Ovary (tissue), 9 donors: ENCODE data around the gene EYA3. TPM values are rescaled to one million over a fixed set of nuclear protein-coding genes. Genes with fewer than 3 reads are reported as not detected.

Experiments
- DNase-seq, 5 donors: peaks; one replicate each; pipeline ENCODE4 v3.0.0-alpha.2; 2019 to 2020
- H3K27ac ChIP-seq, 2 donors: fragments of 200-600 bp; one replicate each; pipeline versions ENCODE4 v1.5.1 to v1.8.0; 2019 to 2022
- H3K27me3 ChIP-seq: fragments of 200-600 bp; one replicate; pipeline ENCODE4 v1.8.0; 2022
- H3K36me3 ChIP-seq: fragments of 200-600 bp; sonication (generic); one replicate; pipeline ENCODE4 v1.5.1; 2019
- H3K4me1 ChIP-seq: one replicate; pipeline ENCODE4 v1.8.1; 2013; ENCODE audit warnings: mild to moderate bottlenecking, moderate library complexity; ENCODE audit not compliant: insufficient read depth
- H3K4me3 ChIP-seq: fragments of 200-600 bp; sonication (generic); one replicate; pipeline ENCODE4 v1.5.1; 2017
- H3K9me3 ChIP-seq, 2 donors: fragments of 200-600 bp in 1 of 2; sonication (generic) in 1 of 2; one replicate each; pipeline versions ENCODE4 v1.5.1 to v1.8.1; 2013 to 2019; ENCODE audit warnings: mild to moderate bottlenecking in 1 of 2, moderate library complexity in 1 of 2
- EP300 ChIP-seq: sonication (generic); formaldehyde crosslinking; IDR thresholded peaks from one replicate; pipeline ENCODE4 v1.6.1; 2017; ENCODE audit warnings: antibody characterized with exemption
- POLR2A ChIP-seq: fragments of 450-650 bp; IDR thresholded peaks from one replicate; pipeline ENCODE4 v1.6.1; 2017; ENCODE audit warnings: antibody characterized with exemption, mild to moderate bottlenecking, moderate library complexity
- WGBS, 3 donors: extraction: QIAGEN DNeasy Blood & Tissue Kit in 1 of 3; methylation state at CpG; one replicate each; pipeline versions ENCODE4 v1.1.5 to v1.1.7; 2013 to 2017; 5-methylcytosine and 5-hydroxymethylcytosine counted together
- intact Hi-C, 4 donors: fragments of 100-400 bp; cut with DNase I; formaldehyde crosslinking; loops; one replicate each; pipeline versions ENCODE4 v1.11.0 to v1.15.1; 2022 to 2023
- polyA plus RNA-seq, 2 donors: library from polyadenylated mRNA; stranded (reverse); fragments of 200-250 nt in 1 of 2; fragments of 350-450 nt in 1 of 2; fragmentation: Illumina TruSeq in 1 of 2; extraction: RNeasy Lipid Tissue Mini Kit (QIAGEN cat#74804) in 1 of 2; gene quantifications; one replicate each; pipeline ENCODE4 v1.2.3, GENCODE V29; 2013 to 2014
- total RNA-seq, 7 donors: library from RNA; depleted of rRNA in 2 of 7; stranded (reverse); fragments of >200 nt in 2 of 7; fragmentation: NEBNext Ultra II Directional in 3 of 7; extraction: Animal tissue kit (Norgen Biotek cat#: 25700) in 3 of 7; gene quantifications; one replicate each; pipeline versions ENCODE4 v1.1.0 to v1.2.4, GENCODE V29; 2016 to 2023
- TF ChIP-seq, protein P1 (sequence below), 3 donors: fragments of 450-650 bp in 2 of 3; fragments of 200-600 bp in 1 of 3; IDR thresholded peaks; one replicate each; pipeline versions ENCODE4 v1.5.1 to v1.8.0; 2016 to 2022; ENCODE audit warnings: antibody characterized with exemption in 3 of 3, mild to moderate bottlenecking in 1 of 3
- donor health status: DM: no; HTN: no; CAD: no; lungs with moderate emphysema.
- donor health status: DM: no; HTN: no; CAD: no.
- donor health status: Bipolar disorder and iron deficiency.
- donor health status: DM: yes; HTN: yes; CAD: no.
- donor health status: DM: no; HTN: no; CAD: no.
- donor health status: DM: yes; HTN: yes; CAD: no.

The EYA3 gene
- total and polyA plus RNA-seq, 9 donors = 5.4 to 25.7 (median 14.6) TPM

DNA sequence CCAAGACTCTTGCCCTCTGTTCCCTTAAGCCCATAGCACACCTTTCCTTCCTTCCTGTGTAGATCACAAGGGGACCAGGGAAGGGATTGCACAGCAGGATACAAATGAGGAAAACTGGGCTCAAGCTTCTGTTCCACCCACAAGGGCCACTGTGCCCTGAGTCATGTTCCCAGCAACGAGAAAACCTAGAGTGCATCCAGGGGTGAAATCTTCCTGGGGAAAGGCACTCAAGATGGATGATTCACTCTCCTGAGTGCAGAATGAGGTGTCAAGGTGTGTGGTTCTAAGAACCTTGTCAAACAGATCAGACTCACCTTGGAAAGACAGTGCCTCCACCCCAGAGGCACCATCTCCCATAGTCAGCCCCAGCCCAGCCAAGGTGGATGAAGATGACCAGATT is 40.7 kb upstream of the EYA3 start:
- H3K9me3 ChIP-seq = no peaks in the 10 kb centered on the region
- TF ChIP-seq, protein P1, sequence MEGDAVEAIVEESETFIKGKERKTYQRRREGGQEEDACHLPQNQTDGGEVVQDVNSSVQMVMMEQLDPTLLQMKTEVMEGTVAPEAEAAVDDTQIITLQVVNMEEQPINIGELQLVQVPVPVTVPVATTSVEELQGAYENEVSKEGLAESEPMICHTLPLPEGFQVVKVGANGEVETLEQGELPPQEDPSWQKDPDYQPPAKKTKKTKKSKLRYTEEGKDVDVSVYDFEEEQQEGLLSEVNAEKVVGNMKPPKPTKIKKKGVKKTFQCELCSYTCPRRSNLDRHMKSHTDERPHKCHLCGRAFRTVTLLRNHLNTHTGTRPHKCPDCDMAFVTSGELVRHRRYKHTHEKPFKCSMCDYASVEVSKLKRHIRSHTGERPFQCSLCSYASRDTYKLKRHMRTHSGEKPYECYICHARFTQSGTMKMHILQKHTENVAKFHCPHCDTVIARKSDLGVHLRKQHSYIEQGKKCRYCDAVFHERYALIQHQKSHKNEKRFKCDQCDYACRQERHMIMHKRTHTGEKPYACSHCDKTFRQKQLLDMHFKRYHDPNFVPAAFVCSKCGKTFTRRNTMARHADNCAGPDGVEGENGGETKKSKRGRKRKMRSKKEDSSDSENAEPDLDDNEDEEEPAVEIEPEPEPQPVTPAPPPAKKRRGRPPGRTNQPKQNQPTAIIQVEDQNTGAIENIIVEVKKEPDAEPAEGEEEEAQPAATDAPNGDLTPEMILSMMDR (IDR thresholded peaks at IDR 0.05) = no peak
- no peak for TF ChIP-seq POLR2A
- no peak for TF ChIP-seq EP300
- DNase-seq = no peak
- H3K27me3 ChIP-seq = no peaks in the 10 kb centered on the region
- intact Hi-C loops = no loop called here
- WGBS, 3 donors = 43 to 60% (median 47%) methylated on average over 1 of the region's 1 CpG
- no peak overlapping the region for H3K4me3 ChIP-seq
- no peaks in the 10 kb centered on the region for H3K36me3 ChIP-seq
- H3K4me1 ChIP-seq = no peaks in the 10 kb centered on the region
- H3K27ac ChIP-seq = no peak overlapping the region

DNA sequence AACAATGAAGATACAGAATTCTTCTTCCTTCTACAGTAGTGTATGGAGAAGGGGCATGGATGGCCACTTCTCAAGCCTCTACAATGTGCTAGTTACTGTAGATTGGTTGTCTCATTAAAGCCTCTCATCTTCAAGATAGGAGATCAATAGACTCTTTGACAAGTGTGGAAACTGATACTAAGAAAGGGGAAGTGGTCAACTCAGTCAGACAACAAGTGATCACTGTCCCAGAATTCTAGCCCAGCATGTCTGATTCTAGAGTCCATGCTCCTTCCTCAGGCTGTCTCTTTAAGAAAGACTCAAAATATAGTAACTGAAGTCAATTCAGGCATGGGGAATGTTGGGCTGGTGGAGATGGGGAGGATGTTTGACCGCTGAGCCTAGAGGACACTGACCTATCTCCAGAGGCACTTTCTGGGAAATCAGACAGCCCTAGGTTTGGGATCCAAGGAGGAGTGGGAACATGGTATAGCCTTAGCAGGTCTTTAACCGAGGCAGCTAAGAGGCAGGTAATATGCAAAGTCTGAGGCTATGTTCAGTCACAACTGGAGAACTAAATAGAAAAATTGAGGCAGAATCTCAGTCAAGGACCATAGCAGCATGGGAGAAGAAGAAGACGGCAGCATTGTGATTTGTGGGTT is 39.3 kb upstream of the EYA3 start:
- Histone ChIP-seq H3K4me3 (no peak overlapping the region), H3K4me1 (no peaks in the 10 kb centered on the region), H3K27me3 (no peaks in the 10 kb centered on the region), H3K9me3 (no peaks in the 10 kb centered on the region), H3K27ac (no peak overlapping the region), H3K36me3 (no peaks in the 10 kb centered on the region)
- WGBS, 3 donors = 64 to 75% (median 68%) methylated on average over 3 of the region's 3 CpGs
- intact Hi-C loops = no loop called here
- no peak for DNase-seq
- no peak for TF ChIP-seq POLR2A
- TF ChIP-seq, protein P1 (IDR thresholded peaks at IDR 0.05) = no peak
- no peak for TF ChIP-seq EP300

DNA sequence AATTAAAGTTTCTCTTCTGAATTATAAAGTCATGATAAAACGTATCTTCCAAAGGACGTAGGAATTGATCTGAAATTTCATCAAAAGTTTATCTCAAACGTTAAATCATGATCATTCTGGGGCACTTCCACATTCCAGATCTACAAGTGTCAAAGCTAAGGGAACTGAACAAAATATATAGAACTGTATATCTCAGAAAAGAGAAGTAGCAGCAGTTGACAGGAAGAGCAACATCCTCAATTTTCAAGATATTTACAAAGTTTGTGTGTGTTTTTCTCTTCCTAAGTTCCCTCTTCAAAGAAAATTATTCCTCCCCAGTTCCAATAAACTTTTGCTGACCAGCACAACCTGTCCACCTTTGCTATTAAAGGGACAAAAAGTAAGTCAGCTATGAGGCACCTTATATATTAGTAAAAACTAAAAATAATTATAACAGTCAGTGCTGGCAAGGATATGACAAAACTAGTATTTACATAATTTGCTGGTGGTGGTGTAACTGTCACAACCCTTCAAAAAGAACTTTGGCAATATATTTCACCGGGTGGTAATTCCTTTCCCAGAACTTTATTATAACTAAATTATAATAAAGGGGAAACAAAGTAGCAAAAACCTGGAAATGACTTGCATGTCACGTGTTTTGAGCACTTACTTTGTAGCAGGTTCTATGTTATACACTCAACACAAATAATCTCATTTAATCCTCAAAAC is 38.5 kb upstream of the EYA3 start:
- 67 to 74% (median 69%) methylated on average over 5 of the region's 5 CpGs for WGBS, 3 donors
- H3K27ac ChIP-seq = no peak overlapping the region
- DNase-seq = no peak

DNA sequence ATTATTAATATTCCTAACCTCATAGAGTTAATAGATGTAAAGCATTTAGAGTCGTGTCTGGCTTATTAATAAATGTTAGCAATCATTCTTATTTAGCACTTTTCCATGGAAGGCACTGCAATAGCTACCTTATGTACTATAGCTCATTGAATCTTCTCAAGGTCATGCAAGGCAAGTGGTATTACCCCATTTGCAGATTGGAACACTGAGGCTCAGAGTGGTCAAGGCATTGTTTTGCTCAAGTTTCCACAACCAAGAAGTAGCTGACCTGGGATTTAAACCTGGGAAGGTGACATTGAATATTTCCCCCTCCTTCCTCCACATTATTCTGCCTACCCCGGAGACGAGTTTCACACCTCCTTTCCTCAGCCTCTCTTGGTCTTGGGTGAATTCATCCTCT is 37.8 kb upstream of the EYA3 start:
- H3K4me3 ChIP-seq = no peak overlapping the region
- no peak overlapping the region for H3K27ac ChIP-seq
- no peaks in the 10 kb centered on the region for H3K36me3 ChIP-seq
- 55 to 69% (median 60%) methylated on average over 3 of the region's 3 CpGs for WGBS, 3 donors
- no peak for DNase-seq
- intact Hi-C loops = no loop called here
- H3K4me1 ChIP-seq = no peaks in the 10 kb centered on the region
- no peaks in the 10 kb centered on the region for H3K27me3 ChIP-seq
- no peaks in the 10 kb centered on the region for H3K9me3 ChIP-seq
- TF ChIP-seq EP300 (no peak), POLR2A (no peak)
- TF ChIP-seq, protein P1 (IDR thresholded peaks at IDR 0.05) = no peak

More for the DNA sequence above, 38.5 kb upstream of the EYA3 start:
- H3K4me3 ChIP-seq = no peak overlapping the region
- H3K27me3 ChIP-seq = no peaks in the 10 kb centered on the region
- H3K36me3 ChIP-seq = no peaks in the 10 kb centered on the region
- TF ChIP-seq EP300 (no peak), POLR2A (no peak)
- TF ChIP-seq, protein P1 (IDR thresholded peaks at IDR 0.05) = no peak
- no peaks in the 10 kb centered on the region for H3K4me1 ChIP-seq
- intact Hi-C loops = no loop called here
- no peaks in the 10 kb centered on the region for H3K9me3 ChIP-seq
